GM18511 (cell line): ENCODE measurements around the gene SCCPDH.
A peak's percentile ranks its signal among the peaks of the same experiment; 100 is the strongest.
"Not testable (repeated sequence)": the region's sequence is repeated elsewhere in the genome, so short reads cannot be mapped to it uniquely, and the experiment has no call there.

ENCODE experiments used
- ATAC-seq: cut with Tn5 transposase; IDR thresholded peaks from one replicate; pipeline ENCODE4 v1.9.1; 2021; ENCODE audit warnings: mild to moderate bottlenecking, moderate library complexity; ENCODE audit not compliant: unreplicated experiment

The SCCPDH gene

GRCh38 chr1:246798606-246799496 is 74.6 kb downstream of the SCCPDH start:
- ATAC-seq: no peak

DNA sequence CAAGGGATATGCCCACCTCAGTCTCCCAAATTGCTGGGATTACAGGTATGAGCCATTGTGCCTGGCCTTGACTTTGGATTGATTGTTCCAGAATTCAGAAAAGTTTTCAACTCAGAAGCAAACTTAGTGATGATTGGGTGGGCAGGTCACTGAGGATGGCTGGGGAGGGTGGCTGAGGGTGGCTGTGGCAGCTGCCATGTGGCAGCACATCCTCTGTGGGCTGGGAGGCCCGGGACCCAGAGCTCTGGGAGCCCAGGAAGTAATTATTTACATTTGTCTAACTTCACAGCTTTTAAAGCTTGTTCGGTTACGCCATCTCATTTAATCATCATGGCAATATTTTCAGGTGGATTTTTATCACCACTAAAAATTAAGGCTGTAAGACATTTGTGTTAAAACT is 76.1 kb downstream of the SCCPDH start:
- no peak for ATAC-seq

DNA sequence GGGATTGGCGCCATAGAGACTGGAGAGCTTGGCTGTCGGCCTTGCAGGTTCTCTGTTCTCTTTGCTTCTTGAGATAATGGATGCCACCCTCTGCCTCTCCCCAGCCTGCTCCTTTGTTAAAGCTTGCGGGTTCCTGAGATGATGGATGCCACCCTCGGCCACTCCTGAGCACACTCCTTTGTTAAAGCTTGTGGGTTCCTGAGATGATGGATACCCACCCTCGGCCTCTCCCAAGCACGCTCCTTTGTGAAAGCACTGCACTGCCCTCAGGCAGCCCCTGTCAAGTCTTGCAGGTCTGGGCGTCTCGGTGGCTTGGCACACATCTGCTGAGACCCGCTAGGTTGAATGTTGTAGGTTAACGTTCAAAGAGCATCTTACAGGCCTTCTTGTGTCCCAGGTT is 76.5 kb downstream of the SCCPDH start:
- ATAC-seq: no peak

DNA sequence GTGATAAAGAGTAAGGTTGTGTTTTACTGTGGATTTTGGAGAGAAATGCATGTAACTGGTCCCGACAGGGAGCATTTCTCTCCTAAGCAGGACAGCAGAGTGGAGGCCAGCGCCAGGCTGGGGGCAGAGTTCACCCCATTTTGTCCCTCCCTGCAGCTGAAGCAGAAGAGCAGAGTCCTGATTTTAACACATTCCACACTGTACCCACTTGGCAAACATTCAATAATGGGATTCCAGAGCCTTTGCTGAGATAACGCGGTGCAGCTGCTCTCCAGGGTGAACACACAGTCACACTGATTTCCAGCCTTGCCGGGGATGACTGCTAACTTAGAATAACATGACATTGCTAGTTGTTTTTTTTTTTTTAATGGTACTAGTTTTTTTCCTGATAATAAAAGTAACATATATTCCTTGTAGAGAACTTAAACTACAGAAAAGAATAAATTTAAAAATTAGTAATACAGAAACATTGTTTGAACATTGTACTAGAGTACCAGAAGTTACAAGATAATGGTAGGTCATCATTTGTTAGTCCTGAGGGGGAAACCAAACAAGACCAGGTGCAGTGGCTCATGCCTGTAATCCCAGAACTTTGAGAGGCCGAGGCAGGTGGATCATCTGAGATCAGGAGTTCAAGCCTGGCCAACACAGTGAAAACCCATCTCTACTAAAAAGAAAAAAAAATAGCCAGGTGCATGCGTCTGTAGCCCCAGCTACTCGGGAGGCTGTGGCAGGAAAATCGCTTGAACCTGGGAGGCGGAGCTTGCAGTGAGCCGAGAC is 77.2 kb downstream of the SCCPDH start:
- no peak for ATAC-seq

- no peak for ATAC-seq
Observed at GRCh38 chr1:246803373-246803772, 79.2 kb downstream of the SCCPDH start.

GRCh38 chr1:246803883-246804282 is 79.7 kb downstream of the SCCPDH start:
- no peak for ATAC-seq

- no peak for ATAC-seq
Observed at GRCh38 chr1:246805135-246805716, 81.0 kb downstream of the SCCPDH start.

DNA sequence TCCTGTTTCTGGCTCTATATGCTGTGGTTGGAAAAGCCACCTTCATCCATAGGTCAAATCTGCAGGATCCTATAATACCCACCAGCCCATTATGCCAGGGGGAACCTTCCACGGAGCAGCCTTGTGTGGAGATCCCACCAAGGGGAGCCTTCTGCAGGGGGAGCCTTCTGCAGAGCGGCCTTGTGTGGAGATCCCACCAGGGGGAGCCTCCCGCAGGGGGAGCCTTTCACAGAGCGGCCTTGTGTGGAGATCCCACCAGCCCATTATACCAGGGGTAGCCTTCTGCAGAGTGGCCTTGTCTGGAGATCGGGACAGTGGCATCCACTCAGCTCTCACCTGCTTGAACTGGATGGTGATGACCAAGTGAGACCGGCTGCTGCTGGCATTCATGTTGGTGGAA is 85.3 kb downstream of the SCCPDH start:
- ATAC-seq: no peak

DNA sequence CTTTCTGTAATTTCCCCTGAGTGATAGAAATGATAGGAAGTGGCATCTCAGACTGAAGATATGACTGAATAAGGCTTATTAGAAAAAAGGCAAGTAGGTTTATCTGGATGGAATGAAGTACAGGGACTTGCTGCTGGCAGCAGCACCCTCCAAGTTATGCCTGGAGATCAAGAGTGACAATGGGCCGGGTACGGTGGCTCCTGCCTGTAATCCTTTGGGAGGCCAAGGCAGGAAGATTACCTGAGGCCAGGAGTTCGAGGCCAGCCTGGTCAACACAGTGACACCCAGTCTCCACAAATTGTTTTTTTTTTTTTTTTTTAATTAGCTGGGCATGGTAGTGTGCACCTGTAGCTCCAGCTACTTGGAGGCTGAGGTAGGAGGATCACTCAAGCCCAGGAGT is 87.8 kb downstream of the SCCPDH start:
- ATAC-seq: no peak

GRCh38 chr1:246813325-246813724 is 89.1 kb downstream of the SCCPDH start:
- ATAC-seq: not testable (repeated sequence)

DNA sequence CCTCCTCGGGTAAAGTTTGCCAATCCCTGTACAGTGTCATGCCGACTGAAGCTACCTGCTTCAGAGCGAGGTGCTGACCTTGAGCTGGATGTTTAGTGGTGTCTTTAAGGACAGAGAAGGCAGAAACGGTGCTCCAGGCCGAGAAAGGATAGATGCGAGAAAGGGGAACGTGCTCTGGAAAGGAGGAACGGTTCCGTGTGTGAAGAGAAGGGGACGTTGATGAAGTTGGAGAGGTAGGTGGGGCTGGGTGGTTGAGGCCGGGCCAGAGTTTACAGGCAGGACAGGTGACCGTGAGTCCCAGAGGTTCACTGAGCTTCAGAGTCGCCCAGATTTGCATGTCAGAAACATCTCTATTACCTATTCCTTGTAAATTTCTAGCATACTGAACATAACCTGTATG is 90.7 kb downstream of the SCCPDH start:
- ATAC-seq: no peak

DNA sequence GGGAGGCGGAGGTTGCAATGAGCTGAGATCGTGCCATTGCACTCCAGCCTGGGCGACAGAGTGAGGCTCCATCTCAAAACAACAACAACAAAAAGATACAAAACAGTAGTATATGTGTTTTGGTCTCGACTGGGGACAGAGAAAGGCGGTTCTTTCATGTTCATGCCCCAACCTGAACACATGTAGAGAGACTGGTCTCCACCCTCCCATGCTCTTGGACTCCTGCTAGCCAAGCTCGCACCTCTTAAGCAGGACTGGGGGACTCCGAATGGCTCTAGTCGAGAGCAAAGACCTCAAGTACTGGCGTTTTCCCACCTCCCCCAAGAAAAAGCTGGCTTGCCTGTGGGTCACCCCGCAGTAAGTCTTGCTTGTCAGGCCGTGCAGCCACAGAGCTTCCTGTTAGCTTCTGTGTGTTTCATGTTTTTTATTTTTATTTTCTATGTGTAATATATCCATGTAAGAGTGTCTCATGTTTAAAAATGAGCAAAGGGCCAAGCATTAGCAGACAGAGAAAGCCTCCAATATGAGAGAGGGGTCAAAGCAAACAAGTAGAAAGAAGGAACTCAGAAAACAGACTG is 91.6 kb downstream of the SCCPDH start:
- peak; percentile 85 for ATAC-seq
